Mesendoderm (in vitro differentiated cells): Measurements from ENCODE around the gene GGCT.

ENCODE experiments used
- DNase-seq: peaks from one replicate; pipeline ENCODE4 v3.0.0; 2013
- H2AK5ac ChIP-seq: 2 replicates; pipeline ENCODE4 v1.6.1; 2013; ENCODE audit warnings: low read length, inconsistent platforms
- H2BK120ac ChIP-seq: 2 replicates; pipeline ENCODE4 v1.6.1; 2013; ENCODE audit warnings: low read depth, mild to moderate bottlenecking, low read length, moderate library complexity, mixed read lengths
- H2BK15ac ChIP-seq: replicated peaks from 2 replicates; pipeline ENCODE4 v1.6.1; 2013; ENCODE audit warnings: low read depth, mild to moderate bottlenecking, moderate library complexity
- H2BK5ac ChIP-seq: 2 replicates; pipeline ENCODE4 v1.6.1; 2013; ENCODE audit warnings: low read length, inconsistent platforms
- H3K18ac ChIP-seq: 2 replicates; pipeline ENCODE4 v1.6.1; 2013; ENCODE audit warnings: mild to moderate bottlenecking, low read length, mixed read lengths
- H3K23ac ChIP-seq: one replicate; pipeline ENCODE4 v1.6.1; 2013; ENCODE audit warnings: low read length
- H3K27ac ChIP-seq: 2 replicates; pipeline ENCODE4 v1.5.1; 2013; ENCODE audit warnings: low read depth, mild to moderate bottlenecking, inconsistent platforms, low read length, moderate library complexity
- H3K27me3 ChIP-seq: 2 replicates; pipeline ENCODE4 v1.6.1; 2013; ENCODE audit warnings: low read length, control low read depth, mild to moderate bottlenecking, inconsistent platforms; ENCODE audit not compliant: insufficient read depth, poor library complexity
- H3K36me3 ChIP-seq: 2 replicates; pipeline ENCODE4 v1.6.1; 2013; ENCODE audit warnings: low read length, inconsistent platforms; ENCODE audit not compliant: control insufficient read depth, insufficient read depth
- H3K4ac ChIP-seq: one replicate; pipeline ENCODE4 v1.6.1; 2013; ENCODE audit warnings: low read depth, mild to moderate bottlenecking, low read length, moderate library complexity
- H3K4me1 ChIP-seq: 2 replicates; pipeline ENCODE4 v1.6.1; 2013; ENCODE audit warnings: low read depth, low read length, inconsistent platforms; ENCODE audit not compliant: control insufficient read depth
- H3K4me2 ChIP-seq: 2 replicates; pipeline ENCODE4 v1.6.1; 2013; ENCODE audit warnings: low read length
- H3K4me3 ChIP-seq: 2 replicates; pipeline ENCODE4 v1.5.1; 2013; ENCODE audit warnings: mild to moderate bottlenecking, low read length
- H3K56ac ChIP-seq: one replicate; pipeline ENCODE4 v1.6.1; 2013; ENCODE audit warnings: low read length
- H3K79me1 ChIP-seq: 2 replicates; pipeline ENCODE4 v1.6.1; 2013; ENCODE audit warnings: low read length, inconsistent platforms
- H3K79me2 ChIP-seq: 2 replicates; pipeline ENCODE4 v1.6.1; 2013; ENCODE audit warnings: mild to moderate bottlenecking, low read length; ENCODE audit not compliant: control insufficient read depth, insufficient read depth
- H3K9ac ChIP-seq: 2 replicates; pipeline ENCODE4 v1.6.1; 2013; ENCODE audit warnings: low read length, inconsistent platforms
- H4K5ac ChIP-seq: one replicate; pipeline ENCODE4 v1.6.1; 2013; ENCODE audit warnings: low read length
- H4K8ac ChIP-seq: one replicate; pipeline ENCODE4 v1.6.1; 2013; ENCODE audit warnings: low read depth, mild to moderate bottlenecking, control low read depth, low read length, moderate library complexity
- WGBS: extraction: QIAGEN DNeasy Blood & Tissue Kit; methylation state at CpG from one replicate; pipeline ENCODE4 v1.1.7; 2013; ENCODE audit warnings: low lambda C conversion rate, missing lambda C conversion rate; ENCODE audit not compliant: insufficient coverage; ENCODE audit errors: extremely low coverage; 5-methylcytosine and 5-hydroxymethylcytosine counted together

Gene GGCT

GRCh38 chr7:30515761-30516160 lies 11.1 kb upstream of the GGCT start:
- Histone ChIP-seq H3K4ac (no peak overlapping the region), H3K27me3 (no peaks in the 10 kb centered on the region), H4K5ac (no peak overlapping the region), H3K4me3 (no peak overlapping the region), H3K9ac (no peak overlapping the region), H3K23ac (no peak overlapping the region), H3K27ac (no peak overlapping the region), H3K4me1 (no peaks in the 10 kb centered on the region), H3K4me2 (no peak overlapping the region), H2BK120ac (no peak overlapping the region), H4K8ac (no peak overlapping the region), H2BK5ac (no peak overlapping the region), H2AK5ac (no peak overlapping the region), H3K79me2 (no peaks in the 10 kb centered on the region), H3K36me3 (no peaks in the 10 kb centered on the region), H3K79me1 (no peaks in the 10 kb centered on the region), H3K18ac (no peak overlapping the region), H2BK15ac (no peak overlapping the region), H3K56ac (no peak overlapping the region)
- WGBS = no CpG with 5 or more reads among the region's 2 CpGs
- no peak for DNase-seq

GRCh38 chr7:30514776-30515175 lies 10.1 kb upstream of the GGCT start:
- Histone ChIP-seq H2BK5ac (no peak overlapping the region), H3K36me3 (no peaks in the 10 kb centered on the region), H3K4ac (no peak overlapping the region), H3K79me1 (no peaks in the 10 kb centered on the region), H3K27me3 (no peaks in the 10 kb centered on the region), H3K4me1 (no peaks in the 10 kb centered on the region), H4K8ac (no peak overlapping the region), H2BK120ac (no peak overlapping the region), H2AK5ac (no peak overlapping the region), H2BK15ac (no peak overlapping the region), H3K23ac (no peak overlapping the region), H3K79me2 (no peaks in the 10 kb centered on the region), H3K9ac (no peak overlapping the region), H3K56ac (no peak overlapping the region), H3K4me2 (no peak overlapping the region), H4K5ac (no peak overlapping the region), H3K27ac (no peak overlapping the region), H3K18ac (no peak overlapping the region), H3K4me3 (no peak overlapping the region)
- no CpG with 5 or more reads among the region's 1 CpG for WGBS
- no peak for DNase-seq

DNA sequence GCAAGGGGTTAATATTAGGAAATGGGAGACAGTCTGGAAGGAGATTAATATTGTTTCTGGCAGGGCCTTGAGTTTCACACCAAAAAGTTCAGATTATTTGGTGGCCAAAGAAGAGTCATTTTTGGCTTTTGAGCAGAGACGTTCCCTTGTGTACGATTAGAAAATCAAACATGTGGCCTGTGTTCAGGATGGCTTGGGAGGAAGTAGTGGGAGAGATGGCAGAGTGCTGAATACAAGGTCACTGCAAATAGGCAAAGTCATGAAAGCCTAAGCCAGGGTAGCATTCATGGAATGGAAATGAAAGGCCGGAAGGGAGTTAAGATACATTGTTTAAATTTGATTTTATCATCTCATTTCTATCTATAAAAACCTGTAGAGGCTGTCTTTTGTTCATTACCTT lies 9.5 kb upstream of the GGCT start:
- Histone ChIP-seq H3K79me2 (no peaks in the 10 kb centered on the region), H3K27ac (no peak overlapping the region), H3K4ac (no peak overlapping the region), H3K56ac (no peak overlapping the region), H3K23ac (no peak overlapping the region), H2BK120ac (no peak overlapping the region), H3K4me2 (no peak overlapping the region), H3K4me1 (no peaks in the 10 kb centered on the region), H2BK15ac (no peak overlapping the region), H3K4me3 (no peak overlapping the region), H3K36me3 (no peaks in the 10 kb centered on the region), H3K27me3 (no peaks in the 10 kb centered on the region), H2AK5ac (no peak overlapping the region), H4K8ac (no peak overlapping the region), H2BK5ac (no peak overlapping the region), H4K5ac (no peak overlapping the region), H3K18ac (no peak overlapping the region), H3K79me1 (no peaks in the 10 kb centered on the region), H3K9ac (no peak overlapping the region)
- DNase-seq = no peak
- no CpG with 5 or more reads among the region's 3 CpGs for WGBS

DNA sequence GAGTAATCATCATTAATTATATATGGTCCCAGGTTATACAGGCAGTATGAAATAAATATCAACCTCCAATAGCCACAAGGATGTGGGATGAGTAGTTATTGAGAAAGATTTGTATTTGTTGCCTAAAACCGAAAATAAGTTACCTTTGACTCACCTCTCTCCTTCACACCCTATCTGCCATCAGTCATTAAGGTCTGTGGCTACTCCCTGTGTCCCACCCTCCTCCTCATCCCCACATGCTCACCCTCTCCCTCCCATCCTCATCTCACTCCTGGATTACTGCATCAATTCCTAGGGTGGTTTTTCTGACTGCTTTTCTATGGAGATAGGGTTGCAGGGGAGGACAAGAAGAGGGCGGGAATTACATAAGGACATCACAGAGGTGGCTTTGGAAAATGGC lies 9.1 kb upstream of the GGCT start:
- no peak overlapping the region for H3K4ac ChIP-seq
- H3K79me2 ChIP-seq = no peaks in the 10 kb centered on the region
- H3K56ac ChIP-seq = no peak overlapping the region
- H3K4me2 ChIP-seq = no peak overlapping the region
- H4K8ac ChIP-seq = no peak overlapping the region
- no peak overlapping the region for H3K18ac ChIP-seq
- no peak overlapping the region for H2BK15ac ChIP-seq
- H3K4me1 ChIP-seq = no peaks in the 10 kb centered on the region
- H4K5ac ChIP-seq = no peak overlapping the region
- no peaks in the 10 kb centered on the region for H3K36me3 ChIP-seq
- no peak overlapping the region for H3K23ac ChIP-seq
- DNase-seq = no peak
- no peaks in the 10 kb centered on the region for H3K79me1 ChIP-seq
- no peak overlapping the region for H2AK5ac ChIP-seq
- H3K27ac ChIP-seq = no peak overlapping the region
- no peak overlapping the region for H2BK5ac ChIP-seq
- H3K4me3 ChIP-seq = no peak overlapping the region
- H3K27me3 ChIP-seq = no peaks in the 10 kb centered on the region
- WGBS = no CpG with 5 or more reads among the region's 2 CpGs
- H2BK120ac ChIP-seq = no peak overlapping the region
- no peak overlapping the region for H3K9ac ChIP-seq

DNA sequence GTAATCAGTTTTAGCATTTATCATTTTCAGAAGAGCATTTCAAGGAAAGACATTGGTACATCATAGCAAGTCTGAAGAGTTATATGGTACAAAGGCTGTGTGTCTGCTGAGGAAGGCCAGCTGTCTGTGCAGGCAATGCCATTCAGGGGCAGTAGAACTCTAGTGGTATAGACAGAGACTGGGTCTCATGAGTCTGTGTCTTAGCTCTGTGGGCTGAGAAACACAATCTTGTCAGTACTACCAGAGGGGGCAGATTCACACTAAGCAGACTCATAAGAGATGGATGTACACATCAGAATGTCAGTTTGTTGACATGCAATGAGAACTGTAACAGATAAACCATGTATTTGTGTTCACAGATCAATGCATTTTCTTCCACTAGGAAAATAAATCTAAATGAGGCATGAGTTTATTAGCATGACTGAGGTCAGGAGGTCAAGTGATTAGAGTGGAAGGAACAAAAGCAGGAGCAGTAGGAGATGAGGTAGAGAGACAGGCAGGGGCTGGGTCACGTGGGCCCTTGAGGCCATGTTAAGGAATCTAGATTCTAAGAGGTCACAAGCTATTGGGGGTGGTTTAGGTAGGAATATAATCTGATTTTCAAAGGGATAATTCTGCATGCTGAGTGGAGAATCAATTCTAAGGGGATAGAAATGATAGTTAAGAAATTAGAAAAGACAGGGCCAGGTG lies 7.5 kb upstream of the GGCT start:
- Histone ChIP-seq H3K79me2 (no peaks in the 10 kb centered on the region), H3K4me3 (no peak overlapping the region), H3K4me2 (no peak overlapping the region), H4K8ac (no peak overlapping the region), H3K79me1 (no peaks in the 10 kb centered on the region), H2AK5ac (no peak overlapping the region), H2BK5ac (no peak overlapping the region), H3K18ac (no peak overlapping the region), H3K27ac (no peak overlapping the region), H3K9ac (no peak overlapping the region), H2BK120ac (no peak overlapping the region), H3K36me3 (no peaks in the 10 kb centered on the region), H3K23ac (no peak overlapping the region), H3K27me3 (no peaks in the 10 kb centered on the region), H4K5ac (no peak overlapping the region), H2BK15ac (no peak overlapping the region), H3K4me1 (no peaks in the 10 kb centered on the region), H3K4ac (no peak overlapping the region), H3K56ac (no peak overlapping the region)
- DNase-seq = no peak
- no CpG with 5 or more reads among the region's 1 CpG for WGBS

GRCh38 chr7:30511494-30511893 lies 6.9 kb upstream of the GGCT start:
- no peaks in the 10 kb centered on the region for H3K4me1 ChIP-seq
- H3K79me2 ChIP-seq = no peaks in the 10 kb centered on the region
- no peak overlapping the region for H3K27ac ChIP-seq
- no peaks in the 10 kb centered on the region for H3K27me3 ChIP-seq
- no peak overlapping the region for H2BK15ac ChIP-seq
- H4K5ac ChIP-seq = no peak overlapping the region
- DNase-seq = no peak
- no peak overlapping the region for H3K9ac ChIP-seq
- no peak overlapping the region for H3K23ac ChIP-seq
- no peak overlapping the region for H3K18ac ChIP-seq
- WGBS = no CpG with 5 or more reads among the region's 2 CpGs
- H3K79me1 ChIP-seq = no peaks in the 10 kb centered on the region
- no peak overlapping the region for H3K4me2 ChIP-seq
- no peak overlapping the region for H4K8ac ChIP-seq
- no peak overlapping the region for H3K4me3 ChIP-seq
- H3K56ac ChIP-seq = no peak overlapping the region
- no peak overlapping the region for H2BK5ac ChIP-seq
- H2AK5ac ChIP-seq = no peak overlapping the region
- no peaks in the 10 kb centered on the region for H3K36me3 ChIP-seq
- no peak overlapping the region for H2BK120ac ChIP-seq
- no peak overlapping the region for H3K4ac ChIP-seq
